NCI-H187 (cell line): ENCODE data around the gene UBE2D4.
"Not testable (repeated sequence)": the region's sequence is repeated elsewhere in the genome, so short reads cannot be mapped to it uniquely, and the experiment has no call there.

Experiments
- DNase-seq, 2 experiments: peaks; one replicate each; lab custom pipeline; 2025; lab: John Stamatoyannopoulos, UW

Gene UBE2D4

DNA sequence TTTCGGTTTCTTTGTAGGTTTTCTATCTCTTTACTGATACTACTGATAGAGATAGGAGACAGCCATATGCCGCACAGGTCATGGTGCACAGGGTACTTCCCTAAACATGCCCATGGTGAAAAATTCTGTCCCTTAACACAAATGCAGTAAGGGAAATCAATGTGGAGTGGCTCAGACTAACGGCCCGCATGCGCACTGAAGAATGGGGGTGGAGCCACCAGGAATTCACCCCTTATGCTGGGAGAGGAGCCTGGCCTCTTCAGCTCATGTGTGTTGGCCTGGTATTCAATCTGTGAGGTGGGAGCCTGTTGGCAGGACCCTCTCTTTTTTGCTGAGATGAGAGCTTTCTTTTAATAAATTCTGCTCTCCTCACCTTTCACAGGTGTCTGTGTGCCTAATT is 11.4 kb upstream of the UBE2D4 start:
- no peak for DNase-seq

GRCh38 chr7:43915907-43916306 is 10.3 kb upstream of the UBE2D4 start:
- DNase-seq, result no peak

DNA sequence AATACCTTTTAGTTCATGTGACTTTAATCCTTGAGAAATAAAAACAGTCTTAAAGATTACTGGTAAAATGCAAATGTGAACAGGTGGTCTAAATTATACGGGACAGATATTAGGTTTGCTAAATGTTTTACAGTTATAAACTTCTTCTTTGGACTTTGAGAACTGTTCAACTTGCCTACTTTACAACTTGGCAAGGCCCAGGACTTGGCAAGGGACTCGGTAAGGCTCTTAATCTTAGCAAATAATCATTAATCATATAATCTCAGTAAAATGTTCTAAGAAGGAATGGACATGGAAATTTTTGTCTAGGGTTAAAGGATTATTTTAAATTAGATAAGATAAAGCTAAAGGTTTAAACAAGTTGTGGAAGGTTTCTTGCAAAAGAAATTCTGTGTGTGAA is 4.8 kb upstream of the UBE2D4 start:
- no peak for DNase-seq

DNA sequence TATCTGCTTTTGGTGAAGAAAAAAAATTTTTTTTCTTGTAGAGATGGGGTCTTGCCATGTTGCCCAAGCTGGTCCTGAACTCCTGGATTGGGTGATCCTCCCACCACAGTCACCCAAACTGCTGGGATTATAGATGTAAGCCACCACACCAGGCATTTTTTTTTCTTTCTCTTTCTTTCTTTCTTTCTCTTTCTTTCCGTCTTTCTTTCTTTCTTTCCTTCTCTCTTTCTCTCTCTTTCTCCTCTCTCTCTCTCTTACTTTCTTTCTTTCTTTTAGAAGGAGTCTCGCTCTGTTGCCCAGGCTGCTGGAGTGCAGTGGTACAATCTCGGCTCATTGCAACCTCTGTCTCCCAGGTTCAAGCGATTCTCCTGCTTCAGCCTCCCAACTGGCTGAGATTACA is 3.5 kb upstream of the UBE2D4 start:
- no peak for DNase-seq

- DNase-seq, result no peak
Observed at GRCh38 chr7:43926798-43927123, 525 bp downstream of the UBE2D4 start.

DNA sequence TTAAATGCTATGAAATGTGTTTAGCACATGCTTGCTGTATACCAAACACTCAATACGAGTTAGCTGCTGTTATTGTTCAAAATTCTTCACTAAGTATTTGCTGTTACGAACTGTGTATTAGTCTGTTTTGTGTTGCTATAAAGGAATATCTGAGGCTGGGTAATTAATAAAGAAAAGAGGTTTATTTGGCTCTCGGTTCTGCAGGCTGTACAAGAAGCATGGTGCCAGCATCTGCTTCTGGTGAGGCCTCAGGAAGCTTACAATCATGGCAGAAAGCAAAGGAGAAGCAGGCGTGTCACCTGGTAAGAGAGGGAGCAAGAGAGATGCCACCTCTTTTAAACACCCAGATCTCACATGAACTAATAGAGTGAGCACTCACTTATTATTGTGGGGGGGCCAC is 1.6 kb downstream of the UBE2D4 start:
- no peak for DNase-seq

GRCh38 chr7:43929529-43930457 is 3.6 kb downstream of the UBE2D4 start:
- DNase-seq, result no peak

- DNase-seq, result no peak
Observed at GRCh38 chr7:43931346-43931745, 5.1 kb downstream of the UBE2D4 start.

DNA sequence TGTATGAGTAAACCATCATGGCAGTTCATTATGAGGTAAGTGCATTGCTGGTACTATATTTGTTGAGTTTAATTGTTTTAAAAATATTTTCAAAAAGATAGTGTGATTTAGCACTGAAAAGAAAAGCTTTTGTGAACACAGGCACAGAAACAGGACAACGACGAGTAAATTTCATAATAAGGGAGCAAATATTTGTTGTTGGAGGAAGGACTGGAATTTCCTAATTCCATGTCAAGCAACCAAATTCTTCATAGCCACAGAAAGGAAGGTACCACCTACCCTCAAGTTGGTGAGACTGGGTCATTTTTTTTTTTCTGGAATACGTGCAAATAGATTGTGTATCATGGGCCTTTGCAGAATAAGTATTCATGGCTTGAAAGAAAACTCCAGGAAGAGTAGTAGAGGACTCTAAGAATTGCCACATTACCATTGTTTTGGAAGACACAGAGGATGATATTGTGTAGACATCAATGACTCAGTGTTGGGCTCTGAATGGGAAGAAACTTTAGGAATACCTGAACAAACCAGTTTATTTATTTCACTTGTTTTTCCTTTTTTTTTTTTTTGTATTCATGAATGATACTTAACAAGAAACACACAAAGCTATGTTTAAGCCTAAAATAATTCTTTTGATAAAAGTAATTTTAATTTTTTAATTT is 7.8 kb downstream of the UBE2D4 start:
- DNase-seq, result no peak

GRCh38 chr7:43937444-43937843 is 11.2 kb downstream of the UBE2D4 start:
- DNase-seq, result no peak

DNA sequence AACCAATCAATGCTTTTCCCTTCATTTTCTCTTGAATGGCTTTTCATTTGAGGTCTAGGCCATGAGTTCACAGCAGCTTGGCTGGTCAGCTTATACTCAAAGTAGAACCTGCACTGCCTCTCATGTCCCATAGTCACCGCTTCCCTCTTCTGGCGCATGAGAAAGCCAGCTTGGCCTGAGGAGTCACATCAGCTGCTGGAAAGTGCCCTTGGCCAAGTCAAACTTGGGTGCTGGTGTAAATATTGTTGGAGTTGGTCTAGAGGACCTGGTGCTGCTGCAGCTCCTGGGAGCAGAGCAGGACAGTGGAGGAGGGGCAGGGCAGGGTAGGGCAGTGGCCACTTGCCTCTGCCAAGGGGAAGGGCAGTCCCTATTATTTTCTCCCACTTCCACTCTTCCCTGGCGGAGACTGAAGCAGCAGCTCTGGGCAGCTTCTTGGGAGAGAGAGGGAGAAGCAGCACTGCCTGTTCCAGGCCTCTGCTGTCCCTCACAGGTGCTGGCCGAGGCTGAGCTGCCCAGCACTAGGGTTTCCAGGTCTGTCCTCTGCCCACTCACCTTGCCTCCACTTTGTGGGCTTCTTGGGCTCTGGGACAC is 12.8 kb downstream of the UBE2D4 start:
- no peak for DNase-seq

- no peak for DNase-seq
Observed at GRCh38 chr7:43942250-43942649, 16.0 kb downstream of the UBE2D4 start.

GRCh38 chr7:43942997-43943396 is 16.8 kb downstream of the UBE2D4 start:
- DNase-seq, result no peak

- DNase-seq, result no peak
Observed at GRCh38 chr7:43943417-43944187, 17.4 kb downstream of the UBE2D4 start.

DNA sequence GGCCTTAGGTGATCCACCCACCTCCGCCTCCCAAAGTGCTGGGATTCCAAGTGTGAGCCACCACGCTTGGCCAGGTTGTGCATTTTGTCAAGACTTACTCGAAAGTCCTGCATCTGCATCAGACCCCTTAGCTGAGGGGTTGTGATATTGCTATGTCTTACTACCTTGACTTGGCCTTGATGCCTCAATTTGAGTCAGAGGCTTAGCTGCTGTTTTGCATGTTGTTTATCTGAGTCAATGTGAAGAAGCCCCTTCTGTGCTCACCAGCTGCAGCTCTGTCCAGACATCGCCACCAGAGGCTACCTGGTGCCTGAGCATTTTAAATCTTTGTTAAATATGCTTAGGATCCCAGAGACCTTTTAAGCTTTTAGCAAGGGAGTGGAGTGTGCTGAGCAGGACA is 18.1 kb downstream of the UBE2D4 start:
- no peak for DNase-seq

GRCh38 chr7:43952028-43952427 is 25.8 kb downstream of the UBE2D4 start:
- no peak for DNase-seq

GRCh38 chr7:43953071-43953470 is 26.8 kb downstream of the UBE2D4 start:
- DNase-seq, result no peak

DNA sequence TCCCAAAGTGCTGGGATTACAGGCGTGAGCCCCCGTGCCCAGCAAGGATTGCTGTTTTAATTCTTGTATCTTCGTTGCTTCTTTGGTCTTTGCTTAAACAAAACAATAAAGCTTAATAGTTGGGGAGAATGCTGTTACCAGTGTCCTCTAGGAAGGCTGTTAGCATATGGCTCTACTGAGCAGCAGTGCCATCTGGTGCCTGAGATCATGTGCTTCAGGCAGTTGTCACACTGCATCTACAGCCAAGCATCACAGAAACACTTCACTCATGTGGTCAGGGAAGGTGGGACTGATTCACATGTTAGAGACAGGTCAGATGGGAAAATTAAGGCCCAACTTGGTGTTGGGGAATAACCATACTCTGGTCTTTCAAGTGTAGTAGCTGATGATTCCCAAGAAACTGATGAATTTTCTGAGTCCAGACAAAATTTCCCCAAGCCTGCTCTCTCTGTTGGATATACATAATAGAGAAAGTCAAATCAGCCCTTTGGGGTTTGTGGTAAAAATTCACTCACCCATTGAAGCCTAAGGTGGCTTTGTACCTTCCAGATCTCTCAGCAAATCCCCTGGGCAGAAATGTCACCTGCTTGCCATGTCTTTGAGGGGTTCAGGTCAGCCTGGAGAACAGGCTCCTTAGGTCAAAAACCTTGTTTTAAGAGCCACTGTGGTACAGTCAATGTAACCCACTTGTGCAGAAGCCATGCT is 28.4 kb downstream of the UBE2D4 start:
- DNase-seq, result no peak

DNA sequence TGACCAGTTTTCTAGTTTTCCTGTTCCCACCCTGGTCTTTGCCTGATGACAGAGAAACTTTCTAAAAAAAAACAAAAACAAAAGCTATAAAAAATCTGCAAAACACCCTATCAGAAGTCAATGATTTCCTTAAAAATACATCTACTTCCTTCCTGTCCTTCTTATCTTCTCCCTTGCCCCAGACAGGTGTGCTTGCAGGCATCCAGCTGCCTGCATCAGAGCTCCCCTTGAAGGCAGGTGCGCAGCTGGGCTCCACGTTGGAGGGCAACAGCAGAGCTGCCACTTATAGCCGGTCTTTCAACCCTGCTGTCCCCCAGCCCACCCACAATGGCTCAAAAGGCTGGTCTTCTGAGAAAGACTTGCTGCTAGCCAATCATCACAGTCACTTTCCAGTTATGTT is 29.8 kb downstream of the UBE2D4 start:
- DNase-seq, result no peak

- no peak for DNase-seq
Observed at GRCh38 chr7:43960933-43961332, 34.7 kb downstream of the UBE2D4 start.

GRCh38 chr7:43966392-43966791 is 40.2 kb downstream of the UBE2D4 start:
- DNase-seq, result not testable (repeated sequence)
